K562 (cell line): ENCODE results near the gene ULBP2. TPM values are rescaled to one million over a fixed set of nuclear protein-coding genes. Genes with fewer than 3 reads are reported as not detected.

ENCODE experiments used
- ATAC-seq: fragments of 200-7000 bp; cut with Tn5 transposase; 3 replicates; pipeline ENCODE4 v1.9.1; 2020; ENCODE audit warnings: moderate library complexity
- BruUV-seq: library from RNA; stranded (reverse); fragments of 400-500 nt; replicated peaks from 2 replicates; lab custom pipeline; 2021; lab: Mats Ljungman, UMichigan
- CTCF ChIA-PET: fragments of 300-600 bp; formaldehyde crosslinking; extraction: SDS; loops from one replicate; lab custom pipeline; 2021; ENCODE audit warnings: low intra/inter-chr PET ratio; lab: Yijun Ruan, JAX
- POLR2A ChIA-PET: fragments of 300-600, 350-650 bp; sonication (Branson Sonifier 250); formaldehyde crosslinking; extraction: SDS; loops from one replicate; lab custom pipeline; 2021; ENCODE audit warnings: antibody characterized with exemption, inconsistent platforms; lab: Yijun Ruan, JAX
- DNase-seq, 4 experiments: peaks; one replicate each; pipeline versions ENCODE4 v3.0.0 to v3.0.0-alpha.2; 2011 to 2018; ENCODE audit warnings: low spot score in 3 of 4, mixed read lengths in 3 of 4; ENCODE audit errors: extremely low read depth in 1 of 4
- FAIRE-seq: peaks from 2 replicates; lab custom pipeline; 2011; peaks lifted over from hg19 to GRCh38; lab: Jason Lieb, UNC
- H2AFZ ChIP-seq: 2 replicates; pipeline ENCODE4 v1.6.0; 2011; ENCODE audit warnings: low read depth, low read length, control low read depth, inconsistent platforms
- H3K27ac ChIP-seq: fragments of 200-600 bp; 3 replicates; pipeline ENCODE4 v1.8.0; 2011; ENCODE audit warnings: low read depth, mild to moderate bottlenecking, control low read depth, inconsistent platforms, low read length, moderate library complexity, mixed read lengths; ENCODE audit errors: extremely low read depth
- H3K27me3 ChIP-seq, 2 experiments: fragments of 300-600 bp in 1 of 2; 2 replicates in 1 of 2; 3 replicates in 1 of 2; pipeline versions ENCODE4 v1.6.0 to v1.8.0; 2011; ENCODE audit warnings: inconsistent platforms in 2 of 2, low read length in 2 of 2, mild to moderate bottlenecking in 1 of 2, mixed read lengths in 1 of 2, moderate library complexity in 1 of 2; ENCODE audit not compliant: control insufficient read depth in 2 of 2, insufficient read depth in 2 of 2
- H3K36me3 ChIP-seq: fragments of 300-600 bp; 3 replicates; pipeline ENCODE4 v1.8.0; 2011; ENCODE audit warnings: mild to moderate bottlenecking, low read length, inconsistent platforms; ENCODE audit not compliant: control insufficient read depth, insufficient read depth
- H3K4me1 ChIP-seq, 2 experiments: fragments of 200-600 bp in 1 of 2; replicated peaks in 1 of 2; 2 replicates in 1 of 2; 3 replicates in 1 of 2; pipeline versions ENCODE4 v1.5.1 to v1.8.0; 2011; ENCODE audit warnings: inconsistent platforms in 2 of 2, low read length in 2 of 2, mild to moderate bottlenecking in 1 of 2, mixed read lengths in 1 of 2, moderate library complexity in 1 of 2; ENCODE audit not compliant: control insufficient read depth in 2 of 2, insufficient read depth in 2 of 2
- H3K4me2 ChIP-seq: 2 replicates; pipeline ENCODE4 v1.6.1; 2011; ENCODE audit warnings: low read length, control low read depth, inconsistent platforms, mixed read lengths; ENCODE audit not compliant: insufficient read depth
- H3K4me3 ChIP-seq: fragments of 200-600 bp; sonication (generic), shearing (Covaris generic); 2 replicates; pipeline ENCODE4 v1.5.1; 2016; ENCODE audit warnings: control low read depth, inconsistent platforms
- H3K79me2 ChIP-seq: fragments of 200-600 bp; 3 replicates; pipeline ENCODE4 v1.8.0; 2011; ENCODE audit warnings: low read length, inconsistent platforms; ENCODE audit not compliant: control insufficient read depth, insufficient read depth
- H3K9ac ChIP-seq, 2 experiments: 2 replicates each; pipeline versions ENCODE4 v1.6.0 to v1.6.1; 2011; ENCODE audit warnings: low read depth in 2 of 2, low read length in 2 of 2, control low read depth in 1 of 2, inconsistent platforms in 1 of 2, mild to moderate bottlenecking in 1 of 2, mixed read lengths in 1 of 2; ENCODE audit not compliant: insufficient read depth in 1 of 2
- H3K9me1 ChIP-seq: one replicate; pipeline ENCODE4 v1.6.0; 2011; ENCODE audit warnings: inconsistent platforms, mild to moderate bottlenecking, low read length, moderate library complexity; ENCODE audit not compliant: control insufficient read depth, insufficient read depth
- H3K9me3 ChIP-seq: replicated peaks from 2 replicates; pipeline ENCODE4 v1.5.1; 2011; ENCODE audit warnings: low read depth, low read length, inconsistent platforms; ENCODE audit not compliant: control insufficient read depth, insufficient read depth
- H4K20me1 ChIP-seq: replicated peaks from 2 replicates; pipeline ENCODE4 v1.6.1; 2011; ENCODE audit warnings: low read length, inconsistent platforms, mixed read lengths; ENCODE audit not compliant: control insufficient read depth, insufficient read depth
- DMBX1 ChIP-seq: fragments of 250-450 bp; sonication (Bioruptor Pico); IDR thresholded peaks from 2 replicates; pipeline ENCODE4 v1.8.0; 2022; ENCODE audit warnings: inconsistent platforms, mild to moderate bottlenecking, moderate library complexity, borderline replicate concordance
- E2F3 ChIP-seq: fragments of 250-450 bp; sonication (Bioruptor Pico); IDR thresholded peaks from 2 replicates; pipeline ENCODE4 v1.4.0; 2020; ENCODE audit warnings: mild to moderate bottlenecking
- ZNF124 ChIP-seq: sonication (generic); formaldehyde crosslinking; IDR thresholded peaks from 2 replicates; pipeline ENCODE4 v1.8.1; 2022; ENCODE audit warnings: missing genetic modification reagents
- ZNF263 ChIP-seq: sonication (generic); formaldehyde crosslinking; IDR thresholded peaks from 2 replicates; pipeline ENCODE4 v1.8.0; 2022; ENCODE audit warnings: mild to moderate bottlenecking, missing genetic modification reagents, borderline replicate concordance
- WGBS: fragments of 100-300 bp; shearing (Covaris generic); methylation state at CpG from one replicate; pipeline ENCODE4 v1.1.6; 2016; ENCODE audit warnings: low coverage, mixed read lengths; ENCODE audit not compliant: insufficient coverage; ENCODE audit errors: missing lambda C conversion rate; 5-methylcytosine and 5-hydroxymethylcytosine counted together
- in situ Hi-C: fragments of 300-500 bp; cut with MboI; formaldehyde crosslinking; loops from 4 replicates; pipeline ENCODE4 v1.15.0; 2018; ENCODE audit warnings: inconsistent platforms, mixed read lengths
- intact Hi-C: fragments of 100-400 bp; cut with micrococcal nuclease; formaldehyde crosslinking; loops from 2 replicates; pipeline ENCODE4 v1.14.2; 2022
- polyA plus RNA-seq, 8 experiments: library from polyadenylated mRNA; depleted of rRNA in 4 of 8; stranded (reverse) in 5 of 8; unstranded in 3 of 8; fragments of >200 nt; fragmentation: Nextera tagmentation in 2 of 8; fragmentation: Illumina TruSeq in 1 of 8; extraction: Ambion mirVana in 2 of 8; extraction: Trizol in 1 of 8; gene quantifications; 2 replicates each; pipeline versions ENCODE4 v1.2.1 to v1.2.3, GENCODE V29; 2011 to 2014; ENCODE audit warnings: inconsistent platforms in 1 of 8, missing spikeins in 1 of 8
- total RNA-seq, 7 experiments: library from RNA; depleted of rRNA in 6 of 7; stranded (reverse); fragments of >200 nt in 6 of 7; fragmentation: Illumina TruSeq in 2 of 7; extraction: Trizol in 2 of 7; gene quantifications; 2 replicates each; pipeline versions ENCODE4 v1.2.1 to v1.2.3, GENCODE V29; 2011 to 2021; ENCODE audit warnings: low replicate concordance in 1 of 7
- TF ChIP-seq, protein P1 (sequence below): fragments of 250-450 bp; sonication (Bioruptor Pico); IDR thresholded peaks from 2 replicates; pipeline ENCODE4 v1.5.0; 2021

Gene ULBP2
- total and polyA plus RNA-seq, 9 of the 15 experiments (the other 6 are each of a cell fraction or from before 2014, with no cell fraction given) = 0.50 to 5.3 (median 1.2) TPM

GRCh38 chr6:149939909-149940671 lies 1.7 kb upstream of the ULBP2 start:
- no peak overlapping the region for H3K9ac ChIP-seq
- in situ Hi-C loops = loop anchor here (5.0 to 10.0 kb wide), 2 partner anchors 67 to 465 kb away; no protein-coding TSS in a partner anchor
- 3% methylated on average over 6 of the region's 6 CpGs for WGBS
- peaks cover 0 to 26% of the 10 kb centered on the region in 2 experiments; a peak in 2 of 5 replicates for H3K4me1 ChIP-seq
- H4K20me1 ChIP-seq = no peaks in the 10 kb centered on the region
- POLR2A ChIA-PET = interaction anchor here (0.6 kb wide), 1 partner anchor 437 kb away, joined by 3 read pairs; no protein-coding TSS in a partner anchor
- FAIRE-seq = no peak
- peaks cover 14 to 57% of the 10 kb centered on the region in 2 experiments; a peak in 4 of 5 replicates for H3K27me3 ChIP-seq
- no peaks in the 10 kb centered on the region for H3K36me3 ChIP-seq
- no peak overlapping the region for H3K4me2 ChIP-seq
- no peak overlapping the region for H2AFZ ChIP-seq
- no peaks in the 10 kb centered on the region for H3K9me1 ChIP-seq
- no peak for TF ChIP-seq E2F3
- TF ChIP-seq DMBX1 (CRISPR knock-in tag) = no peak
- TF ChIP-seq ZNF263 = peak; percentile 85
- no peak for TF ChIP-seq ZNF124 (CRISPR knock-in tag)
- TF ChIP-seq, protein P1, sequence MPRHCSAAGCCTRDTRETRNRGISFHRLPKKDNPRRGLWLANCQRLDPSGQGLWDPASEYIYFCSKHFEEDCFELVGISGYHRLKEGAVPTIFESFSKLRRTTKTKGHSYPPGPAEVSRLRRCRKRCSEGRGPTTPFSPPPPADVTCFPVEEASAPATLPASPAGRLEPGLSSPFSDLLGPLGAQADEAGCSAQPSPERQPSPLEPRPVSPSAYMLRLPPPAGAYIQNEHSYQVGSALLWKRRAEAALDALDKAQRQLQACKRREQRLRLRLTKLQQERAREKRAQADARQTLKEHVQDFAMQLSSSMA = 0 out of 2 replicates have a peak, but pooled peaks have one; percentile 28
- DNase-seq = no peak
- no peak overlapping the region for H3K27ac ChIP-seq
- H3K4me3 ChIP-seq = no peak overlapping the region
- no peak for ATAC-seq
- no peaks in the 10 kb centered on the region for H3K79me2 ChIP-seq
- CTCF ChIA-PET = no interaction called here
- intact Hi-C loops = loop anchor here (10.0 kb wide), 1 partner anchor 335 kb away; no protein-coding TSS in a partner anchor
- no peaks in the 10 kb centered on the region for H3K9me3 ChIP-seq
- BruUV-seq = no TSS peak
